HEK293 (cell line): ENCODE measurements around the gene LIN54.
A peak's percentile ranks its signal among the peaks of the same experiment; 100 is the strongest.

Experiments used
- CTCF ChIA-PET: fragments of 350-600 bp; formaldehyde crosslinking; extraction: SDS; loops from one replicate; lab custom pipeline; 2021; ENCODE audit warnings: antibody characterized with exemption; lab: Yijun Ruan, JAX
- POLR2A ChIA-PET: fragments of 300-600 bp; formaldehyde crosslinking; extraction: SDS; loops from one replicate; lab custom pipeline; 2020; ENCODE audit warnings: antibody characterized with exemption, inconsistent platforms; lab: Yijun Ruan, JAX
- H3K27ac ChIP-seq: fragments of 200-500 bp; sonication (Bioruptor generic); 2 replicates; pipeline ENCODE4 v1.5.1; 2014; ENCODE audit warnings: low read depth, low read length, control low read depth, inconsistent platforms; ENCODE audit errors: extremely low read depth
- H3K36me3 ChIP-seq, 2 experiments: fragments of 200-500 bp in 1 of 2; sonication (Bioruptor generic) in 1 of 2; 1 replicate in 1 of 2; 2 replicates in 1 of 2; pipeline ENCODE4 v1.5.1; 2014 to 2017; ENCODE audit warnings: inconsistent platforms in 2 of 2, low read length in 2 of 2; ENCODE audit not compliant: control insufficient read depth in 2 of 2, insufficient read depth in 1 of 2
- H3K4me1 ChIP-seq: fragments of 200-500 bp; sonication (Bioruptor generic); 2 replicates; pipeline ENCODE4 v1.5.1; 2014; ENCODE audit warnings: mild to moderate bottlenecking, low read length, inconsistent platforms; ENCODE audit not compliant: control insufficient read depth, insufficient read depth
- H3K4me3 ChIP-seq: 2 replicates; pipeline ENCODE4 v1.5.1; 2011; ENCODE audit warnings: low read depth, mild to moderate bottlenecking, control low read depth, low read length, moderate library complexity
- H3K9me3 ChIP-seq: fragments of 200-500 bp; sonication (Bioruptor generic); 2 replicates; pipeline ENCODE4 v1.5.1; 2014; ENCODE audit warnings: low read depth, low read length, inconsistent platforms; ENCODE audit not compliant: control insufficient read depth, insufficient read depth
- BCL11A ChIP-seq: fragments of 450-650 bp; formaldehyde crosslinking; IDR thresholded peaks from 2 replicates; pipeline ENCODE4 v1.5.1; 2016; ENCODE audit warnings: low read depth, missing biosample characterization, missing genetic modification characterization
- GLIS2 ChIP-seq: fragments of 450-650 bp; formaldehyde crosslinking; IDR thresholded peaks from 2 replicates; pipeline ENCODE4 v1.5.1; 2016; ENCODE audit warnings: missing biosample characterization, missing genetic modification characterization
- KLF1 ChIP-seq: fragments of 450-650 bp; formaldehyde crosslinking; IDR thresholded peaks from 2 replicates; pipeline ENCODE4 v1.5.1; 2016; ENCODE audit warnings: missing biosample characterization, missing genetic modification characterization
- MEIS1 ChIP-seq: sonication (generic); formaldehyde crosslinking; IDR thresholded peaks from 2 replicates; pipeline ENCODE4 v1.8.1; 2022; ENCODE audit warnings: missing genetic modification reagents, mild to moderate bottlenecking, borderline replicate concordance
- SALL2 ChIP-seq: fragments of 450-650 bp; formaldehyde crosslinking; IDR thresholded peaks from 2 replicates; pipeline ENCODE4 v1.5.0; 2017; ENCODE audit warnings: missing biosample characterization, mild to moderate bottlenecking, missing genetic modification characterization, borderline replicate concordance
- SP7 ChIP-seq: fragments of 450-650 bp; formaldehyde crosslinking; IDR thresholded peaks from 2 replicates; pipeline ENCODE4 v1.5.1; 2016; ENCODE audit warnings: missing biosample characterization, missing genetic modification characterization
- YY2 ChIP-seq: fragments of 450-650 bp; formaldehyde crosslinking; IDR thresholded peaks from 2 replicates; pipeline ENCODE4 v1.5.1; 2016; ENCODE audit warnings: missing biosample characterization, missing genetic modification characterization
- ZBTB17 ChIP-seq: fragments of 450-650 bp; formaldehyde crosslinking; IDR thresholded peaks from 2 replicates; pipeline ENCODE4 v1.5.1; 2016; ENCODE audit warnings: missing biosample characterization, missing genetic modification characterization
- ZBTB48 ChIP-seq: fragments of 450-650 bp; formaldehyde crosslinking; IDR thresholded peaks from 2 replicates; pipeline ENCODE4 v1.5.1; 2016; ENCODE audit warnings: missing biosample characterization, missing genetic modification characterization
- ZIC2 ChIP-seq: fragments of 450-650 bp; formaldehyde crosslinking; IDR thresholded peaks from 2 replicates; pipeline ENCODE4 v1.5.1; 2016; ENCODE audit warnings: missing biosample characterization, missing genetic modification characterization
- ZNF16 ChIP-seq: fragments of 450-650 bp; formaldehyde crosslinking; IDR thresholded peaks from 2 replicates; pipeline ENCODE4 v1.5.1; 2016; ENCODE audit warnings: low read depth, missing biosample characterization, missing genetic modification characterization
- ZNF169 ChIP-seq: fragments of 450-650 bp; formaldehyde crosslinking; IDR thresholded peaks from 2 replicates; pipeline ENCODE4 v1.5.1; 2016; ENCODE audit warnings: missing biosample characterization, missing genetic modification characterization
- ZNF175 ChIP-seq: fragments of 450-650 bp; formaldehyde crosslinking; IDR thresholded peaks from 2 replicates; pipeline ENCODE4 v1.5.1; 2016; ENCODE audit warnings: missing biosample characterization, missing genetic modification characterization
- ZNF23 ChIP-seq: fragments of 450-650 bp; formaldehyde crosslinking; IDR thresholded peaks from 2 replicates; pipeline ENCODE4 v1.5.1; 2016; ENCODE audit warnings: missing biosample characterization, missing genetic modification characterization, borderline replicate concordance
- ZNF292 ChIP-seq: fragments of 450-650 bp; formaldehyde crosslinking; IDR thresholded peaks from 2 replicates; pipeline ENCODE4 v1.5.1; 2016; ENCODE audit warnings: low read depth, missing biosample characterization, missing genetic modification characterization, borderline replicate concordance
- ZNF324 ChIP-seq: fragments of 450-650 bp; formaldehyde crosslinking; IDR thresholded peaks from 2 replicates; pipeline ENCODE4 v1.5.1; 2016; ENCODE audit warnings: missing biosample characterization, missing genetic modification characterization
- ZNF335 ChIP-seq: fragments of 450-650 bp; formaldehyde crosslinking; conservative IDR thresholded peaks from 2 replicates; pipeline ENCODE4 v1.5.1; 2016; ENCODE audit warnings: missing biosample characterization, missing genetic modification characterization
- ZNF341 ChIP-seq: fragments of 450-650 bp; formaldehyde crosslinking; IDR thresholded peaks from 2 replicates; pipeline ENCODE4; 2016; ENCODE audit warnings: low read depth, missing biosample characterization, missing genetic modification characterization
- ZNF426 ChIP-seq: fragments of 450-650 bp; formaldehyde crosslinking; IDR thresholded peaks from 2 replicates; pipeline ENCODE4 v1.5.1; 2017; ENCODE audit warnings: missing biosample characterization, missing genetic modification characterization, mild to moderate bottlenecking, inconsistent platforms, moderate library complexity
- ZNF544 ChIP-seq: fragments of 450-650 bp; formaldehyde crosslinking; IDR thresholded peaks from 2 replicates; pipeline ENCODE4 v1.5.0; 2017; ENCODE audit warnings: missing biosample characterization, missing genetic modification characterization
- ZNF561 ChIP-seq: fragments of 450-650 bp; IDR thresholded peaks from 2 replicates; pipeline ENCODE4 v1.5.1; 2018; ENCODE audit warnings: missing biosample characterization, missing genetic modification characterization, borderline replicate concordance
- ZNF580 ChIP-seq: fragments of 450-650 bp; formaldehyde crosslinking; IDR thresholded peaks from 2 replicates; pipeline ENCODE4 v1.5.1; 2016; ENCODE audit warnings: missing biosample characterization, missing genetic modification characterization
- ZNF585B ChIP-seq: fragments of 450-650 bp; formaldehyde crosslinking; IDR thresholded peaks from 2 replicates; pipeline ENCODE4 v1.5.1; 2016; ENCODE audit warnings: missing biosample characterization, missing genetic modification characterization
- ZNF600 ChIP-seq: fragments of 450-650 bp; formaldehyde crosslinking; IDR thresholded peaks from 2 replicates; pipeline ENCODE4 v1.5.1; 2016; ENCODE audit warnings: missing biosample characterization, missing genetic modification characterization
- ZNF664 ChIP-seq: fragments of 450-650 bp; formaldehyde crosslinking; IDR thresholded peaks from 2 replicates; pipeline ENCODE4 v1.5.1; 2016; ENCODE audit warnings: missing biosample characterization, missing genetic modification characterization
- ZNF776 ChIP-seq: fragments of 450-650 bp; formaldehyde crosslinking; IDR thresholded peaks from 2 replicates; pipeline ENCODE4 v1.5.0; 2017; ENCODE audit warnings: missing biosample characterization, missing genetic modification characterization, borderline replicate concordance
- ZNF830 ChIP-seq: fragments of 450-650 bp; IDR thresholded peaks from 2 replicates; pipeline ENCODE4 v1.5.0; 2018; ENCODE audit warnings: missing biosample characterization, missing genetic modification characterization, low read depth, mild to moderate bottlenecking, moderate library complexity
- ZNF837 ChIP-seq: fragments of 450-650 bp; formaldehyde crosslinking; IDR thresholded peaks from 2 replicates; pipeline ENCODE4 v1.5.1; 2016; ENCODE audit warnings: missing biosample characterization, missing genetic modification characterization
- TF ChIP-seq, protein P1 (sequence below): fragments of 450-650 bp; formaldehyde crosslinking; IDR thresholded peaks from 2 replicates; pipeline ENCODE4 v1.5.1; 2016; ENCODE audit warnings: missing biosample characterization, missing genetic modification characterization
- TF ChIP-seq, protein P2 (sequence below): fragments of 450-650 bp; formaldehyde crosslinking; IDR thresholded peaks from 2 replicates; pipeline ENCODE4 v1.5.0; 2017; ENCODE audit warnings: missing biosample characterization, missing genetic modification characterization, borderline replicate concordance
- TF ChIP-seq, protein P3 (sequence below): fragments of 450-650 bp; formaldehyde crosslinking; IDR thresholded peaks from 2 replicates; pipeline ENCODE4 v1.5.1; 2016; ENCODE audit warnings: missing biosample characterization, missing genetic modification characterization

The LIN54 gene

GRCh38 chr4:82901183-82901718, 109.4 kb downstream of the LIN54 start (continued):
- no peak for TF ChIP-seq ZNF426 (tag by site-specific recombination)
- no peak for TF ChIP-seq ZNF169 (tag by site-specific recombination)
- no peak for TF ChIP-seq SALL2 (tag by site-specific recombination)
- no peak for TF ChIP-seq ZNF23 (tag by site-specific recombination)
- no peak for TF ChIP-seq ZIC2
- TF ChIP-seq MEIS1 = no peak
- no peak for TF ChIP-seq ZNF175 (tag by site-specific recombination)
- TF ChIP-seq ZNF585B (tag by site-specific recombination) = no peak
- TF ChIP-seq ZBTB17 (tag by site-specific recombination) = peak; percentile 99
- TF ChIP-seq YY2 = 0 out of 2 replicates have a peak, but pooled peaks have one; percentile 8
- TF ChIP-seq ZNF580 = no peak
- TF ChIP-seq, protein P1, sequence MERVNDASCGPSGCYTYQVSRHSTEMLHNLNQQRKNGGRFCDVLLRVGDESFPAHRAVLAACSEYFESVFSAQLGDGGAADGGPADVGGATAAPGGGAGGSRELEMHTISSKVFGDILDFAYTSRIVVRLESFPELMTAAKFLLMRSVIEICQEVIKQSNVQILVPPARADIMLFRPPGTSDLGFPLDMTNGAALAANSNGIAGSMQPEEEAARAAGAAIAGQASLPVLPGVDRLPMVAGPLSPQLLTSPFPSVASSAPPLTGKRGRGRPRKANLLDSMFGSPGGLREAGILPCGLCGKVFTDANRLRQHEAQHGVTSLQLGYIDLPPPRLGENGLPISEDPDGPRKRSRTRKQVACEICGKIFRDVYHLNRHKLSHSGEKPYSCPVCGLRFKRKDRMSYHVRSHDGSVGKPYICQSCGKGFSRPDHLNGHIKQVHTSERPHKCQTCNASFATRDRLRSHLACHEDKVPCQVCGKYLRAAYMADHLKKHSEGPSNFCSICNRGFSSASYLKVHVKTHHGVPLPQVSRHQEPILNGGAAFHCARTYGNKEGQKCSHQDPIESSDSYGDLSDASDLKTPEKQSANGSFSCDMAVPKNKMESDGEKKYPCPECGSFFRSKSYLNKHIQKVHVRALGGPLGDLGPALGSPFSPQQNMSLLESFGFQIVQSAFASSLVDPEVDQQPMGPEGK (tag by site-specific recombination) = no peak
- TF ChIP-seq, protein P2, sequence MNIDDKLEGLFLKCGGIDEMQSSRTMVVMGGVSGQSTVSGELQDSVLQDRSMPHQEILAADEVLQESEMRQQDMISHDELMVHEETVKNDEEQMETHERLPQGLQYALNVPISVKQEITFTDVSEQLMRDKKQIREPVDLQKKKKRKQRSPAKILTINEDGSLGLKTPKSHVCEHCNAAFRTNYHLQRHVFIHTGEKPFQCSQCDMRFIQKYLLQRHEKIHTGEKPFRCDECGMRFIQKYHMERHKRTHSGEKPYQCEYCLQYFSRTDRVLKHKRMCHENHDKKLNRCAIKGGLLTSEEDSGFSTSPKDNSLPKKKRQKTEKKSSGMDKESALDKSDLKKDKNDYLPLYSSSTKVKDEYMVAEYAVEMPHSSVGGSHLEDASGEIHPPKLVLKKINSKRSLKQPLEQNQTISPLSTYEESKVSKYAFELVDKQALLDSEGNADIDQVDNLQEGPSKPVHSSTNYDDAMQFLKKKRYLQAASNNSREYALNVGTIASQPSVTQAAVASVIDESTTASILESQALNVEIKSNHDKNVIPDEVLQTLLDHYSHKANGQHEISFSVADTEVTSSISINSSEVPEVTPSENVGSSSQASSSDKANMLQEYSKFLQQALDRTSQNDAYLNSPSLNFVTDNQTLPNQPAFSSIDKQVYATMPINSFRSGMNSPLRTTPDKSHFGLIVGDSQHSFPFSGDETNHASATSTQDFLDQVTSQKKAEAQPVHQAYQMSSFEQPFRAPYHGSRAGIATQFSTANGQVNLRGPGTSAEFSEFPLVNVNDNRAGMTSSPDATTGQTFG = no peak
- peak; percentile 29 for TF ChIP-seq ZNF335
- no peak for TF ChIP-seq ZNF600 (tag by site-specific recombination)

DNA sequence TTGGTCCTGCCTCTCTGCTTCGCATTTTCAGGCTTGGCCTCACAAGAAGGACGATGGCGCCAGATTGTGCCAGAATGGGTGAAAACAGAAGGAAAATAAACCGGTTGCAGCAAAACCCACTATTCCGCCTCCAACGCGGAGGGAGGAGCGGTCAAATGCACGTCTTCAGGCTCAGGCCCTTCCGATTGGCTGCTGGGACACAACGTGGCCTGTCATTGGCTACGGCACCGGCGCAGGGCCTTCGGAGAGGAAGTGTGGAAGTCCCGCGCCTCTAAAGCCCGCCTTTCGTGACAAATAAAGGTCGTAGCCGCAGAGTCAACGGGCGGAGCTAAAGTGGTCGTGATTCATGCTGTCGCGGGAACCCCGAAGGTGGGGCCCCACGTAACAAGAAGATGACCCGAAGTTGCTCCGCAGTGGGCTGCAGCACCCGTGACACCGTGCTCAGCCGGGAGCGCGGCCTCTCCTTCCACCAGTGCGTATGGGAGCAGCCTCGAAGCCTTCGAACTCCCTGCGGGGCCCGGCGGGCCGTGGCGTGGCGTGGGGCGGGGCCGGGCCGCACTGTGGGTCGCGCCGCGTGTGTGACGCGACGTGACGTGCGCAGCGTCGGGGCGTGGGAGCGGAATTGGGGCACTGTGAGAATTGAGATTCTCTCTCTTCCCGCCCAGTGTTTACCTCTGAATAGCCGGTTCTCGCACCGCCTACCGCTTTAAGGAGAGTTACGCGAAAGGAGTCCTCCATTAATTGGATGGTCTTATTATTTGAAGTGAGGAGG, 110.0 kb downstream of the LIN54 start, which contains the start of gene THAP9:
TSS of gene THAP9 (plus strand) at position 325 of the 772 bp plus-strand sequence. CDS start at position 393, 68 bp downstream.
- Histone ChIP-seq H3K9me3 (no peaks in the 10 kb centered on the region), H3K4me1 (no peaks in the 10 kb centered on the region), H3K4me3 (peak within 1 kb of the TSS; percentile 72), H3K36me3 (peaks cover 8 to 43% of the 10 kb centered on the region in 2 experiments; a peak in 2 of 3 replicates), H3K27ac (peak within 1 kb of the TSS; percentile 96)
- ChIA-PET CTCF (interaction anchor here (0.7 to 2.1 kb wide), 4 partner anchors 11 to 1477 kb away, joined by 3 to 13 read pairs (median 4); no protein-coding TSS in a partner anchor), POLR2A (interaction anchor here (0.7 to 3.4 kb wide), 6 partner anchors 14 to 585 kb away, joined by 3 to 26 read pairs (median 4); partner anchors contain the start of genes ABRAXAS1, COPS4 and LIN54)
- TF ChIP-seq ZNF600 (tag by site-specific recombination) (peak; percentile 85), ZNF341 (peak; percentile 95), ZNF544 (tag by site-specific recombination) (no peak), ZNF837 (no peak), BCL11A (no peak), ZNF292 (tag by site-specific recombination) (no peak), ZNF561 (tag by site-specific recombination) (peak; percentile 92), ZNF16 (tag by site-specific recombination) (no peak), KLF1 (peak; percentile 52; the same call in 1 of the 2 replicates), ZNF175 (tag by site-specific recombination) (no peak), ZNF776 (no peak), ZBTB48 (tag by site-specific recombination) (no peak), GLIS2 (peak; percentile 88), ZNF830 (no peak), SP7 (tag by site-specific recombination) (peak; percentile 58), ZNF324 (tag by site-specific recombination) (0 out of 2 replicates have a peak, but pooled peaks have one; percentile 44), SALL2 (tag by site-specific recombination) (no peak), ZNF664 (no peak)
- TF ChIP-seq, protein P3, sequence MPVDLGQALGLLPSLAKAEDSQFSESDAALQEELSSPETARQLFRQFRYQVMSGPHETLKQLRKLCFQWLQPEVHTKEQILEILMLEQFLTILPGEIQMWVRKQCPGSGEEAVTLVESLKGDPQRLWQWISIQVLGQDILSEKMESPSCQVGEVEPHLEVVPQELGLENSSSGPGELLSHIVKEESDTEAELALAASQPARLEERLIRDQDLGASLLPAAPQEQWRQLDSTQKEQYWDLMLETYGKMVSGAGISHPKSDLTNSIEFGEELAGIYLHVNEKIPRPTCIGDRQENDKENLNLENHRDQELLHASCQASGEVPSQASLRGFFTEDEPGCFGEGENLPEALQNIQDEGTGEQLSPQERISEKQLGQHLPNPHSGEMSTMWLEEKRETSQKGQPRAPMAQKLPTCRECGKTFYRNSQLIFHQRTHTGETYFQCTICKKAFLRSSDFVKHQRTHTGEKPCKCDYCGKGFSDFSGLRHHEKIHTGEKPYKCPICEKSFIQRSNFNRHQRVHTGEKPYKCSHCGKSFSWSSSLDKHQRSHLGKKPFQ (tag by site-specific recombination) = no peak
